GM08714 (cell line): ENCODE results near the gene CEBPG.

Source experiments
- H3K4me3 ChIP-seq: fragments of 200-500 bp; sonication (Bioruptor generic); 2 replicates; pipeline ENCODE4 v1.5.1; 2014; ENCODE audit warnings: mild to moderate bottlenecking, low read length, inconsistent platforms
- ZNF274 ChIP-seq: IDR thresholded peaks from 2 replicates; pipeline ENCODE4 v1.6.1; 2012; ENCODE audit warnings: mild to moderate bottlenecking, low read depth, low read length

CEBPG gene

GRCh38 chr19:33418461-33418860 is 45.0 kb downstream of the CEBPG start:
- H3K4me3 ChIP-seq: no peak overlapping the region
- TF ChIP-seq ZNF274: no peak

DNA sequence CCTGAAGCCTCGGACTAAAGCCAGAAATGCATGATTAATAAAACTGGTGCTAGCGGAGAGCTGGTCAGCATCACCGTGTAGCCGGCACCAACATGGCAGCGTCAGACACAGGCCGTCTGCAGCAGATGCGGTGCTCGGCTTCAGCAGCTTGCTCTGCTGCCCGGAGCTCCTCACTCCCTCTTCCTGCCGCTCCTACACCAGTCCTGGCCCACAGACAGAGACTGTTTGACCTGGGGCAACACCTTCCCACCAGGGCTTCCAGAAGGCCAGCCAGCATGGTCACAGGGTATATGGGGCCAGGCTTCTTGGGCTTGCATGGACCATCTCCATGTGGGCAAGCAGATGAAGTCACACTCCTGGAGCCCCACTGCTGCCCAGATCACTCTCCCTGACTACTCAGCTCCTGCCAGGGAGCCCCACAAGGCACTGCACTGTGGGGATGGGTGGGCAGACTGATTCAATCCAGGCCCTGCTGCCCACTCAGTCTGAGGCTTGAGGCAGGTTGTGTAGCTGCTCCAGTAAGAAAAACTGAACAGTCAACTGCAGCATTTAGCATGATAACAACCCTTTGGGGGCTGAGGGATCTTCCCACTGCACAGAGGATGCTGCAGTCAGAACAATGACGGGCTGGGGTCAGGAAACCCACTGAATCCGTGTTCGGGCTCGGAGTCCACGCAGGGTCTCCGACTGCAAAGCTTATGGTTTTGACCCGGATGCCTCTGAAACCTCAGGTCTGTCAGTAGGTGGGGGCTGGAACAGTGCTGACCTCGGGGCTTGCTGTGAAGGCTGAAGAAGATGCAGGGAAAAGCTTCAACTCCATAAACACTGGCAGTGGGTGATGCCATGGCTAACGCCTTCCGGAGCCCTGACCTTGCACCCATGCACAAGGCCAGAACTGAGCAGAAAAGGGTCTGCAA is 45.6 kb downstream of the CEBPG start:
- TF ChIP-seq ZNF274: no peak

GRCh38 chr19:33419788-33420130 is 46.2 kb downstream of the CEBPG start:
- TF ChIP-seq ZNF274: no peak
- no peak overlapping the region for H3K4me3 ChIP-seq

More for the DNA sequence above, 45.6 kb downstream of the CEBPG start:
- no peak overlapping the region for H3K4me3 ChIP-seq

DNA sequence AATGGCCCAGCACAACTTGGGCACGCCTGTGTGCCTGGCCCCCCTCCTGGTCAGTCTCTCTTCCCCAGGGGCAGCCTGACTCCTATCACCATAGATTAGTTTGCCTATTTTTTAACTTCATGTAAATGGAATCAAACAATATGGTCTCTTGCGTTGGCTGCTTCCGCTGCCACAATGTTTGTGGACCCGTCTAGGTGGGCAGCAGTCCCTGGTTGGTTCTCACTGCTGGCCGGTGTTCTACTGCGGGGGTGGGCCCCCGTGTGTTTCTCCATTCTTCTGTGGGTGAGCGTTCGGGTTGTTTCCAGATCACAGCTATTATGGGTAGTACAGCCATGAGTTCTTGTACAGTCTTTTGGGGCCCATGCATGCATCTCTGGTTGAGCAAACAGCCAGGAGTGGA is 47.3 kb downstream of the CEBPG start:
- H3K4me3 ChIP-seq: no peak overlapping the region
- no peak for TF ChIP-seq ZNF274

GRCh38 chr19:33421368-33421767 is 47.9 kb downstream of the CEBPG start:
- no peak overlapping the region for H3K4me3 ChIP-seq
- TF ChIP-seq ZNF274: no peak

DNA sequence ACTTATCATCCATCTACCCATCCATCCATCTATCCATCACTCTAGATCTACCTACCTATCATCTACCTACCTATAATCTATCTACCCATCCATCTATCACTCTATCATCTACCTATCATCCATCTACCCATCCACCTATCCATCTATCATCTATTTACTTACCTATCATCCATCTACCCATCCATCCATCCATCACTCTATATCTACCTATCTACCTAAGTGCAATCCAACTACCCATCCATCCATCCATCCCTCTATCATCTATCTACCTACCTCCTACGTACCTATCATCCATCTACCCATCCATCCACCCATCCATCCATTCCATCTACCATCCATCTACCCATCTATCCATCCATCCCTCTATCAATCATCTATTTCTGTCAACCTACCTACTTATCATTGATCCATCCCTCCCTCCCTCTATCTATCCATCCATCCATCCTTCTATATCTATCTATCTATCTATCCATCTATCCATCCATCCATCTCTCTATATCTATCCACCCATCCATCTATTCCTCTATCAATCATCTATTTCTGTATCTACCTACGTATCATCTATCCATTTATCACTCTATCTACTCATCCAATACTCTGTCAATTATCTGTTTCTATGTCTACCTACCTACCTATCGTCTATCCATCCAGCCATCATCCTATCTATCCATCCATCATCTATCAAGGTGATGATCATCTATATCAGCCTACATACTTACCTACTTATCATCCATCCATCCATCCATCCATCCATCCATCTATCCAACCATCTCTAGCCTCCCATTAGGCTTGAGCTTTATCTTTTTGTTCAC is 49.1 kb downstream of the CEBPG start:
- no peak for TF ChIP-seq ZNF274

GRCh38 chr19:33424181-33424580 is 50.7 kb downstream of the CEBPG start:
- H3K4me3 ChIP-seq: no peak overlapping the region
- TF ChIP-seq ZNF274: no peak

More for the DNA sequence above, 49.1 kb downstream of the CEBPG start:
- no peak overlapping the region for H3K4me3 ChIP-seq

- TF ChIP-seq ZNF274: no peak
- no peak overlapping the region for H3K4me3 ChIP-seq
These were observed 53.3 kb downstream of the CEBPG start for GRCh38 chr19:33426621-33427361.

DNA sequence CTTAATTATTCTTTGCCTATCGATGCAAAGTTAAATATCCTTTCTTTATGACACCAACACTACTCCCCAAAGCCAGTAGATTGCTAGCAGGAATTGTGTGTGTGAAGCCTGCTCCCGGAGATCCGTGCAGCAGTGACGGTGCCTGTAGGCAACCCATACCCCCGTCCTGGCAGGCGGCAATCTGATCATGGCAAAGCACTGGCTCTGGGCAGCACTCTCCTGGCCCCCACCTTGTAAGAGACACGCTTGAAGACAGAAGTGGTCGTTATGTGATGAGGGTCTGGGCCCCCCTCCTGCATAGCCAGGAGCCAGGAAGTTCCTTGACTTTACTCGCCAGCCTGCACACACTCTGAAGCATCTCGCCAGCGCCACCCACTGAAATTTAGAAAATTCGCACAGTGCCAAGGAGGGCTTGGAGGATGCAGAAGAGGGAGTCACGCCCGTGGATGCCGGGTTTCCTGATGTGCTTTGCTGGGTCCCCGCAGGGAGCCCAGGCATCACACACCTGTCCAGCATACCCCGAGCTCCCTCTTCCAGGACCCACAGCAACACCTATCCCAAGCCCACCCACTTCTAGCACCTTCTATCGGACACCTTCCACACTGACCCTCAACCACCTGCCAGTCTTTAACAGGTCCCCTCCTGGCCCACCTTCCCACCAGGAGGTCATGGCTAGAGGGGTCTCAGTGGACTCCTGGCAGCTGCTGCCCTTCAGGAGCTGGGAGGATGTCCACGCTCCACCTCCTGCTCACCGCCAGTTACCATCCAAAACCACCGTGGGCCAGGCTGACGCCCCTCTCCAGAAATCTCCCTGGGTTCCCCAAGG is 54.5 kb downstream of the CEBPG start:
- H3K4me3 ChIP-seq: no peak overlapping the region
- TF ChIP-seq ZNF274: no peak

GRCh38 chr19:33428627-33429125 is 55.2 kb downstream of the CEBPG start:
- no peak overlapping the region for H3K4me3 ChIP-seq
- TF ChIP-seq ZNF274: no peak

DNA sequence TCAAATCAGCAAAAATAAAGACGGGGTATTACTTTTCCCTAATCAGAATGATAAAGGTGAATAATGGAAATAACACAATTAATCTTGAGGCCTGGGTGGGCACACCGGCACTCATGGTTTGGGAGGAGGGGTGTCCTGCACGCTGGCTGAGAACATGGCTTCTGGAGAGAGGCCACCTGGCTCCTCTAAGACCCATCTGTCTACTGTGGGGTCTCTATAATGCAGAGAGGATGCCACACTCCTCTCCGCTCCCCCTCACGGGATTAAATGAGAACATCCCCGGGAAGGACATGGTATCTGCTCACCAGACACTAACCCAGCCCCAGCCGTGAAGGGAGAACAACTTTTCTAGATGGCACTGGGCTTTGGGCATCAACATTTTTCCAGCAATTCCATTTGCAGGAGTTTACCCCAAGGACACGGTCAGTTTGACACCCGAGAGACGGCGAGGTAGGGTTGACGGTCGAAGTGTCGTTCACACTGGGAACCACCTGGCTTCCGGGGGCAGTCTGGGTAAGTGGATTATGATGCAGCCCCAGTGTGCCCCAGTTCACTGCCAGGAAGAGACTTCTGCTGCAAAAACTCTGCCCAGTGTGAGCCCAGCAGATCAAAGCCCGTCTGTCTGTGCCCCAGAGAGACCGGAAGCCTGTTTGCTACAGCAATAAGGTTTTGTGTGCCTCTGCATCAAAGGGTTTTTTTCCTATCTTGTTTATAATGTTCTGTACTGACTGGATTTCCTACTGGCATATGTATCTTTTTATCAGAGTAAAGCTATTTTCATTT is 56.6 kb downstream of the CEBPG start:
- no peak overlapping the region for H3K4me3 ChIP-seq
- TF ChIP-seq ZNF274: no peak

GRCh38 chr19:33430674-33431277 is 57.3 kb downstream of the CEBPG start:
- no peak for TF ChIP-seq ZNF274
- H3K4me3 ChIP-seq: no peak overlapping the region
